GM13976 (cell line): Measurements from ENCODE around the gene FNDC4.

ENCODE experiments used
- DNase-seq: peaks from one replicate; pipeline ENCODE4 v3.0.0; 2012; ENCODE audit warnings: low spot score
- CTCF ChIP-seq: IDR thresholded peaks from 2 replicates; pipeline ENCODE4 v1.5.1; 2012; ENCODE audit warnings: borderline replicate concordance, mild to moderate bottlenecking; ENCODE audit not compliant: insufficient read depth; ENCODE audit errors: extremely low read depth, missing control alignments, control extremely low read depth
- in situ Hi-C: fragments of 300-500 bp; cut with MboI; formaldehyde crosslinking; loops from one replicate; pipeline ENCODE4 v1.12.0; 2022; ENCODE audit warnings: low sequenced_read_pairs, mixed read lengths, inconsistent platforms; ENCODE audit not compliant: unreplicated experiment

Gene FNDC4

GRCh38 chr2:27522400-27522945, 27.5 kb upstream of the FNDC4 start:
- in situ Hi-C loops = no loop called here
- no peak for TF ChIP-seq CTCF
- DNase-seq = no peak

GRCh38 chr2:27520316-27520715, 25.3 kb upstream of the FNDC4 start:
- no peak for DNase-seq
- in situ Hi-C loops = no loop called here
- TF ChIP-seq CTCF = no peak

GRCh38 chr2:27518782-27519113, 23.7 kb upstream of the FNDC4 start:
- no peak for TF ChIP-seq CTCF
- DNase-seq = no peak
- in situ Hi-C loops = no loop called here

DNA sequence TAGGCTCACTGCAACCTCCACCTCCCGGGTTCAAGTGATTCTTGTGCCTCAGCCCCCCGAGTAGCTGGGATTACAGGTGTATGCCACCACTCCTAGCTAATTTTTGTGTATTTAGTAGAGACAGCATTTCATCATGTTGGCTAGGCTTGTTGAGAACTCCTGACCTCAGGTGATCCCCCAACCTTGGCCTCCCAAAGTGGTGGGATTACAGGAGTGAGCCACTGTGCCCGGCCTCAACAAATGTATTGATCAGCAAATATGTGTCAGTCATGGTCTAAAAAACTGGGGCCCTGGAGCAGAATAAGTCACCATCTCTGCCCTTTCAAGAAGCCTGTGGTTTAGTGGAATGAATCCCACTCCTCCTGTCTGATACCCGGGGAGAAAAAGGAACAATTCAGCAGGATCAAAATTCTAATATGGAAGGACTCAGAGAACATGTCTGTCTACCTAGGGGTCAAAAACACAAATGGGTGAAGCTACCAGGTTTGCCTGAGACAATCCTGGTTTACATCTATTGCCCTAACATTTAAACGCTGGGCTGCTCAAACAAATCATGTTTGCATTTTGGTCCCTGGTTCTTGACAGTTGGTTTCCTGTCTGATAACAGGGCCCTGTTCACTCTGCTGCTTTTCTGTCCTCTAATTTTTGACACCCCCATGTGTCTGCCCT, 23.2 kb upstream of the FNDC4 start:
- no peak for TF ChIP-seq CTCF
- in situ Hi-C loops = no loop called here
- DNase-seq = no peak

- no peak for TF ChIP-seq CTCF
- DNase-seq = no peak
- in situ Hi-C loops = no loop called here
Observed at GRCh38 chr2:27509326-27509725, 14.3 kb upstream of the FNDC4 start.

DNA sequence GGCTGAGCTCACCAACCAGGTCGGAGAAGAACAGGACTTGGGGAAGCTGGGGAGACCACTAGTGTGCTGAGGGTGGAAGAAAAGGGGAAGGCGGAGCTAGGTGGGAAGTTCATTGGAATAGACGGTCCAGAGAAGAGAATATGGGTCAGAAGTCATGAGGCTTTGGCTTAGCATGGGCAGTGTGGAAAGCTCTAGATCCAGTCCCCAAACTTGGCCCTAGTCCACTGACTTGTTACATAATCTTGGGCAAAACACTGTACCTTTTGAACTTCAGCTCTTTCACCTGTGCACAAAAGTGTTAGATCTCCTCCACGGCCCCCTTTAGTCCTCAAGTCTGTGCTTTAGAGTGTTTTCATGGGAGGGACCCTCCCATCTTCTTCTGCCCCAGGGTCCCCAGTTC, 12.3 kb upstream of the FNDC4 start:
- TF ChIP-seq CTCF = no peak
- no peak for DNase-seq
- in situ Hi-C loops = no loop called here
